Measurements from ENCODE around the gene TRAF4.

- no peak for TF ChIP-seq POLR2A (IDR thresholded peaks at IDR 0.05)
- TF ChIP-seq CTCF (IDR thresholded peaks at IDR 0.05) = no peak
These were observed 12.4 kb downstream of the TRAF4 start for GRCh38 chr17:28756049-28756804.
